Endothelial cell of umbilical vein (primary cell): ENCODE measurements around the gene SUCLG2. TPM values are rescaled to one million over a fixed set of nuclear protein-coding genes. Genes with fewer than 3 reads are reported as not detected.

Experiments used
- BruUV-seq: library from RNA; stranded (reverse); fragments of 400-500 nt; replicated peaks from 2 replicates; lab custom pipeline; 2021; lab: Mats Ljungman, UMichigan
- CTCF ChIA-PET: fragments of 300-600, 350-600 bp; sonication (Branson Sonifier 250); formaldehyde crosslinking; loops from one replicate; lab custom pipeline; 2021; ENCODE audit warnings: antibody characterized with exemption, inconsistent platforms; lab: Charles Lee
- POLR2A ChIA-PET: fragments of 300-600, 350-600 bp; sonication (Branson Sonifier 250); formaldehyde crosslinking; loops from one replicate; lab custom pipeline; 2021; ENCODE audit warnings: antibody characterized with exemption, inconsistent platforms; lab: Charles Lee
- DNase-seq: peaks from one replicate; pipeline ENCODE4 v3.0.0-alpha.2; 2011; ENCODE audit warnings: low read depth, low spot score
- FAIRE-seq: peaks from 2 replicates; lab custom pipeline; 2011; peaks lifted over from hg19 to GRCh38; lab: Jason Lieb, UNC
- H2AFZ ChIP-seq: 2 replicates; pipeline ENCODE4 v1.6.0; 2012; ENCODE audit warnings: low read depth, low read length, control low read depth, inconsistent platforms
- H3K27ac ChIP-seq: 2 replicates; pipeline ENCODE4 v1.5.1; 2011; ENCODE audit warnings: low read depth, mild to moderate bottlenecking, control low read depth, low read length, moderate library complexity; ENCODE audit not compliant: insufficient read depth
- H3K27me3 ChIP-seq, 2 experiments: 2 replicates each; pipeline versions ENCODE4 v1.6.0 to v1.6.1; 2011; ENCODE audit warnings: low read length in 2 of 2, mixed read lengths in 1 of 2; ENCODE audit not compliant: control insufficient read depth in 2 of 2, insufficient read depth in 2 of 2
- H3K36me3 ChIP-seq, 2 experiments: 2 replicates in 1 of 2; 3 replicates in 1 of 2; pipeline ENCODE4 v1.5.1; 2011; ENCODE audit warnings: low read length in 2 of 2, mild to moderate bottlenecking in 1 of 2, moderate library complexity in 1 of 2; ENCODE audit not compliant: control insufficient read depth in 2 of 2, insufficient read depth in 2 of 2; ENCODE audit errors: extremely low read depth in 1 of 2
- H3K4me1 ChIP-seq: 3 replicates; pipeline ENCODE4 v1.5.1; 2011; ENCODE audit warnings: mild to moderate bottlenecking, low read length; ENCODE audit not compliant: control insufficient read depth, insufficient read depth; ENCODE audit errors: extremely low read depth
- H3K4me2 ChIP-seq: 2 replicates; pipeline ENCODE4 v1.6.1; 2011; ENCODE audit warnings: low read length, control low read depth, mixed read lengths; ENCODE audit not compliant: insufficient read depth
- H3K4me3 ChIP-seq, 3 experiments: fragments of 200-600 bp in 1 of 3; sonication (generic), shearing (Covaris generic) in 1 of 3; replicated peaks in 1 of 3; 2 replicates each; pipeline ENCODE4 v1.5.1; 2011 to 2016; ENCODE audit warnings: control low read depth in 3 of 3, low read length in 3 of 3, mild to moderate bottlenecking in 2 of 3, inconsistent platforms in 1 of 3, low read depth in 1 of 3, moderate library complexity in 1 of 3; ENCODE audit not compliant: insufficient read depth in 1 of 3
- H3K79me2 ChIP-seq: 2 replicates; pipeline ENCODE4 v1.6.0; 2012; ENCODE audit warnings: low read length, inconsistent platforms; ENCODE audit not compliant: control insufficient read depth, insufficient read depth
- H3K9ac ChIP-seq: replicated peaks from 2 replicates; pipeline ENCODE3; 2011; ENCODE audit warnings: low read length, control low read depth; ENCODE audit not compliant: insufficient read depth; ENCODE audit errors: extremely low read depth
- H3K9me1 ChIP-seq: replicated peaks from 3 replicates; pipeline ENCODE4 v1.6.0; 2011; ENCODE audit warnings: mild to moderate bottlenecking, low read length; ENCODE audit not compliant: control insufficient read depth, insufficient read depth; ENCODE audit errors: extremely low read depth
- H3K9me3 ChIP-seq: replicated peaks from 2 replicates; pipeline ENCODE4 v1.5.1; 2012; ENCODE audit warnings: low read length, inconsistent platforms; ENCODE audit not compliant: control insufficient read depth, insufficient read depth
- H4K20me1 ChIP-seq: replicated peaks from 2 replicates; pipeline ENCODE3; 2011; ENCODE audit warnings: mild to moderate bottlenecking, low read length; ENCODE audit not compliant: control insufficient read depth, insufficient read depth; ENCODE audit errors: extremely low read depth
- CTCF ChIP-seq, 2 donors: IDR thresholded peaks; 1 replicate in 1 of 2; 2 replicates in 1 of 2; pipeline ENCODE4 v1.5.1; 2011; ENCODE audit warnings: low read length in 2 of 2, mild to moderate bottlenecking in 2 of 2, moderate library complexity in 2 of 2, control low read depth in 1 of 2, inconsistent platforms in 1 of 2, low read depth in 1 of 2; ENCODE audit not compliant: insufficient read depth in 1 of 2; ENCODE audit errors: extremely low read depth in 1 of 2
- EZH2 ChIP-seq: IDR thresholded peaks from 2 replicates; pipeline ENCODE4 v1.6.1; 2012; ENCODE audit warnings: borderline replicate concordance, low read depth, mild to moderate bottlenecking, moderate library complexity, low read length, inconsistent platforms; ENCODE audit not compliant: severe bottlenecking
- FOS ChIP-seq: IDR thresholded peaks from 2 replicates; pipeline ENCODE4 v1.6.1; 2011; ENCODE audit warnings: mild to moderate bottlenecking, low read length, moderate library complexity, borderline replicate concordance; ENCODE audit not compliant: insufficient read depth
- GATA2 ChIP-seq: IDR thresholded peaks from 2 replicates; pipeline ENCODE4 v1.7.0; 2011; ENCODE audit warnings: low read depth, mild to moderate bottlenecking, moderate library complexity, mixed read lengths, low read length; ENCODE audit not compliant: insufficient read length, insufficient read depth
- JUN ChIP-seq: IDR thresholded peaks from 2 replicates; pipeline ENCODE4 v1.6.1; 2011; ENCODE audit warnings: borderline replicate concordance, low read depth; ENCODE audit not compliant: insufficient read length, insufficient read depth
- MAX ChIP-seq: IDR thresholded peaks from 2 replicates; pipeline ENCODE4 v1.6.1; 2011; ENCODE audit not compliant: insufficient read depth, insufficient read length
- MYC ChIP-seq: IDR thresholded peaks from one replicate; pipeline ENCODE4 v1.6.1; 2011; ENCODE audit warnings: mild to moderate bottlenecking, low read depth, low read length
- POLR2A ChIP-seq: IDR thresholded peaks from 2 replicates; pipeline ENCODE4 v1.6.1; 2012; ENCODE audit warnings: low read depth, mild to moderate bottlenecking, control low read depth, low read length
- POLR2AphosphoS5 ChIP-seq: IDR thresholded peaks from 2 replicates; pipeline ENCODE4 v1.6.1; 2012; ENCODE audit warnings: low read depth, mild to moderate bottlenecking, control low read depth, low read length, moderate library complexity; ENCODE audit not compliant: insufficient read depth
- dilution Hi-C: fragments of 300-500 bp; cut with MboI; formaldehyde crosslinking; loops from one replicate; pipeline ENCODE4 v1.15.0; 2019; ENCODE audit warnings: low sequenced_read_pairs; ENCODE audit not compliant: extremely low pct_ligation_motif_present
- intact Hi-C: fragments of 100-400 bp; cut with micrococcal nuclease; formaldehyde crosslinking; loops from one replicate; pipeline ENCODE4 v1.10.0; 2022
- polyA plus RNA-seq, 4 experiments: library from polyadenylated mRNA; depleted of rRNA in 3 of 4; stranded (reverse) in 3 of 4; unstranded in 1 of 4; fragments of >200 nt; gene quantifications; 2 replicates each; pipeline versions ENCODE4 v1.2.1 to v1.2.3, GENCODE V29; 2011 to 2012; ENCODE audit warnings: missing spikeins in 1 of 4
- total RNA-seq: library from RNA; stranded (reverse); gene quantifications from 2 replicates; pipeline ENCODE4 v1.2.3, GENCODE V29; 2021

SUCLG2 gene
- total and polyA plus RNA-seq, 2 donors (not counting 3 experiments of a cell fraction or from before 2014, with no cell fraction given): 8.1 to 38.3 TPM

DNA sequence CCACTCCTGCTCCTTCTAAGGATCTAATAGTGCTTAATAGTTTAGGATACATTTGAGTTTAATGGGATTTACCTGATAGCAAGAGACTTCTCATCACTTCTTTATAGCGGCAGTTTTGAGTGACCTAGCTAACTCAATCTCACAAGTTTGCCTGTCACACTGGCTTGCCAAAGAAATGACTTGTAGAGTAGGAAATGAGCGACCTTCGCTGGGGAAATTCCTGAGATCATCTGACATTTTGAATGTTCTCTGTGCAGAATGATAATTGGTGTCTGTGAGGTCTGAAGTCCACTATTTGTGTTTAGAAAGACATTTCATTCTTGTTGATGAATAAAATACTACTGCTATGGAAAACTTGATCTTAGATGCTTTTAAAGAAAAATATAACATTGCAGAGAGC, 30.3 kb downstream of the SUCLG2 start:
- POLR2A ChIA-PET: no interaction called here
- no peaks in the 10 kb centered on the region for H3K9me3 ChIP-seq
- no peak overlapping the region for H3K4me3 ChIP-seq
- no peak overlapping the region for H2AFZ ChIP-seq
- no TSS peak for BruUV-seq
- no peaks in the 10 kb centered on the region for H4K20me1 ChIP-seq
- no peak overlapping the region for H3K4me2 ChIP-seq
- intact Hi-C loops: no loop called here
- no peaks in the 10 kb centered on the region for H3K36me3 ChIP-seq
- dilution Hi-C loops: no loop called here
- FAIRE-seq (no peak), DNase-seq (no peak)
- H3K27ac ChIP-seq: no peak overlapping the region
- H3K79me2 ChIP-seq: peaks cover 7% of the 10 kb centered on the region
- H3K9ac ChIP-seq: no peak overlapping the region
- no peaks in the 10 kb centered on the region for H3K4me1 ChIP-seq
- no peaks in the 10 kb centered on the region for H3K9me1 ChIP-seq
- no peak for TF ChIP-seq GATA2
- TF ChIP-seq MAX: no peak
- TF ChIP-seq POLR2AphosphoS5: no peak
- no peak for TF ChIP-seq EZH2
- TF ChIP-seq POLR2A: no peak
- no peak for TF ChIP-seq JUN
- TF ChIP-seq FOS: no peak
- no peak for TF ChIP-seq CTCF (IDR thresholded peaks at IDR 0.05; ENCODE audit: extremely low read depth in 1 of 2, insufficient read depth in 1 of 2, low read depth in 1 of 2, low read length in 2 of 2)
- no peak for TF ChIP-seq MYC
- no peaks in the 10 kb centered on the region for H3K27me3 ChIP-seq
- CTCF ChIA-PET: interaction anchor here (0.8 kb wide), 1 partner anchor 42 kb away, joined by 4 read pairs; no protein-coding TSS in a partner anchor
